DOHH2 (cell line): ENCODE measurements around the gene DNMT3A.

ENCODE experiments used
- CTCF ChIP-seq: fragments of 200-600 bp; sonication (generic); IDR thresholded peaks from one replicate; pipeline ENCODE4 v1.5.1; 2014; ENCODE audit warnings: antibody characterized with exemption, mild to moderate bottlenecking, low read depth, low read length; ENCODE audit not compliant: poor library complexity, severe bottlenecking
- EZH2phosphoT487 ChIP-seq: fragments of 200-600 bp; sonication (generic); IDR thresholded peaks from 2 replicates; pipeline ENCODE4 v1.6.1; 2017; ENCODE audit warnings: borderline replicate concordance, mild to moderate bottlenecking, antibody characterized with exemption, low read length, moderate library complexity, mixed read lengths

- TF ChIP-seq CTCF: no peak
- TF ChIP-seq EZH2phosphoT487: no peak
Observed at GRCh38 chr2:25226827-25227226, 114.9 kb downstream of the DNMT3A start.
